ENCODE data around the gene CEP83.

DNA sequence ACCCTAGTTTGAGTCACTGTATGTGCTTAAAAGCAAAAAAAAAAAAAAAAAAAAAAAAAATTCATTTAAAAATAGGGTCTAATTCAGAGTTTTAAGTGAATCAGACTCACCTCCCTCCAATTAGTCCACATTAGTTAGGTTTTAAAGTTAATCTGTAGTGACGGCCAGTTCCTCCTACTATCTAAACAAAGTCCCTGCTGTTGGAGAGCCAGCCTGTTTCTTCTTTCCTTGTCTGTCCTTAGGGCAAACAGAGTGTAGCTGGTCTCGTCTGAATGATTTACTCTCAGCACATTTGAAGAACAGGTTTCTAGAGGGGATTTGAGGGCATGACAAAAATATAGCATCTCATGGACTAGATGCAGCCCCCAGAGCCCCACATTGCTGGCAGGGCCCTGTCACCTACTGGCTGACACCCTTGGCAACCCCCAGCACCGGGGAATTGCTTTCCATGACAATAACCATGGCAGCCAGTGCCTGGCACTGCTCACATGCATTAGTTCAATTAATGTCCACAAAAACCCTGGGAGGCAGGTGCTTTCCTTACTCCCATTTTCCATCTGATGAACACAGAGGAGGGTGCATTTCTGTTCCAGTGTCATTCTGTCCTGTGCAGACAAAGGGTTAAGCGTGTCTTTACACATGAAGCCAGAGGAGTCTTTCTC lies 173.0 kb downstream of the CEP83 start:
- TF ChIP-seq, protein P1, sequence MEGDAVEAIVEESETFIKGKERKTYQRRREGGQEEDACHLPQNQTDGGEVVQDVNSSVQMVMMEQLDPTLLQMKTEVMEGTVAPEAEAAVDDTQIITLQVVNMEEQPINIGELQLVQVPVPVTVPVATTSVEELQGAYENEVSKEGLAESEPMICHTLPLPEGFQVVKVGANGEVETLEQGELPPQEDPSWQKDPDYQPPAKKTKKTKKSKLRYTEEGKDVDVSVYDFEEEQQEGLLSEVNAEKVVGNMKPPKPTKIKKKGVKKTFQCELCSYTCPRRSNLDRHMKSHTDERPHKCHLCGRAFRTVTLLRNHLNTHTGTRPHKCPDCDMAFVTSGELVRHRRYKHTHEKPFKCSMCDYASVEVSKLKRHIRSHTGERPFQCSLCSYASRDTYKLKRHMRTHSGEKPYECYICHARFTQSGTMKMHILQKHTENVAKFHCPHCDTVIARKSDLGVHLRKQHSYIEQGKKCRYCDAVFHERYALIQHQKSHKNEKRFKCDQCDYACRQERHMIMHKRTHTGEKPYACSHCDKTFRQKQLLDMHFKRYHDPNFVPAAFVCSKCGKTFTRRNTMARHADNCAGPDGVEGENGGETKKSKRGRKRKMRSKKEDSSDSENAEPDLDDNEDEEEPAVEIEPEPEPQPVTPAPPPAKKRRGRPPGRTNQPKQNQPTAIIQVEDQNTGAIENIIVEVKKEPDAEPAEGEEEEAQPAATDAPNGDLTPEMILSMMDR (IDR thresholded peaks at IDR 0.05; ENCODE audit: insufficient read depth, low read length, poor library complexity, severe bottlenecking), result no peak
- no peak for TF ChIP-seq EZH2phosphoT487 (conservative IDR thresholded peaks at IDR 0.05; ENCODE audit: low read length)
